NCI-H187 (cell line): ENCODE measurements around the gene FMN1.

Experiments used
- DNase-seq, 2 experiments: peaks; one replicate each; lab custom pipeline; 2025; lab: John Stamatoyannopoulos, UW

FMN1 gene

DNA sequence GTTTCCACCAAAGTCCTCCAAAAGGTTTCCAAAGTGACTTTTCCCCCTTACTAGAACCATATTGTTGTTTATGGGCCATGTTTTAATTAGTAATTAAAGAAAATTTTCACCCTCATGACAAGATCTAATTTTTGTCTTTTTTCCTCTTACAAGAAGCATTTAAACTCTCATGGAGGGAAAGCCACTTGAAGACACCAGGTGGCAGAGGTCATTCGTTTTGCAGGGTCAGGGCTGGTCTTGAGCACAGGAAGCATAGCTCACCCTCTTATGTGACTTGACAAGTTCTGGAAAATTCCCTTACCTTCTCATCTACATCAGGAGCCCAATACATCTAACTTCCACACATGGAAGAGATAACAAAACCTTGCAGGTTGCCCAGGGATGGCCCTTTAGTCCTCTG, 313.0 kb downstream of the FMN1 start:
- DNase-seq, result no peak

DNA sequence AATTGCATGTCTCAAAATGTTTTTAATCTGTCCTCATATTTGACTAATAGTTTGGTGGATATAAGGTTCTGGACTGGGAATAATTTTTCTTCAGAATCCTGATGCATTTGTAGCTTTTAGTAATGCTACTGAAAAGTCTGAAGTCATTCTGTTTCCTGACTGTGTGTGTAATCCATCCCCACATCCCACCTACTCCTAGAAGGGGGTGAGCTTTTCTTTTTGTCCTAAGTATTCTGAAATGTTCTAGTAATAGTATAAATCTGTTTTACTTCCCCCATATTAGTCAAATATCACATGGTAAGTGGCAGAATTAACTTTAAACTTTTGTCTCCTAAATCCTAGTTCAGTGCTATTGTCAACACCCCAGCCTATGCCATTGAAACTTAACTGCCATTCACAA, 313.9 kb downstream of the FMN1 start:
- no peak for DNase-seq

DNA sequence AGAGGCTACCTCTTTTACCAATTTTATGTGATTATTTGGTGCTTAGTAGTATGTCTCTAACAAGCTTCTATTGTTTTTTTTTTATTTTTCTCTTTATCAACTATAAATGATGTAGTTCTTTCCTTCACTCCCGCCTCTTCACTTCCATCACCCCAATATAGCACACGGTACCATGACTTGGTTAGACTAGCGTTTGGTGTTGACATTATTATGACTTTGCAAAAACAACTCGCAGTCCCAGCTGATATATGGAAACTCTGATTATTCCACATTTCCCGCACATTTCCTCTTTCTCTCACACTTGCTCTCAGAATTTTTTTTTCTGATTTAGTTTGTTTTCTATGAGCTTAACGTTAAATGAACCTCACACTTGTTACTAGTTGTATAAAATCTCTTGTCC, 314.5 kb downstream of the FMN1 start:
- DNase-seq, result no peak

DNA sequence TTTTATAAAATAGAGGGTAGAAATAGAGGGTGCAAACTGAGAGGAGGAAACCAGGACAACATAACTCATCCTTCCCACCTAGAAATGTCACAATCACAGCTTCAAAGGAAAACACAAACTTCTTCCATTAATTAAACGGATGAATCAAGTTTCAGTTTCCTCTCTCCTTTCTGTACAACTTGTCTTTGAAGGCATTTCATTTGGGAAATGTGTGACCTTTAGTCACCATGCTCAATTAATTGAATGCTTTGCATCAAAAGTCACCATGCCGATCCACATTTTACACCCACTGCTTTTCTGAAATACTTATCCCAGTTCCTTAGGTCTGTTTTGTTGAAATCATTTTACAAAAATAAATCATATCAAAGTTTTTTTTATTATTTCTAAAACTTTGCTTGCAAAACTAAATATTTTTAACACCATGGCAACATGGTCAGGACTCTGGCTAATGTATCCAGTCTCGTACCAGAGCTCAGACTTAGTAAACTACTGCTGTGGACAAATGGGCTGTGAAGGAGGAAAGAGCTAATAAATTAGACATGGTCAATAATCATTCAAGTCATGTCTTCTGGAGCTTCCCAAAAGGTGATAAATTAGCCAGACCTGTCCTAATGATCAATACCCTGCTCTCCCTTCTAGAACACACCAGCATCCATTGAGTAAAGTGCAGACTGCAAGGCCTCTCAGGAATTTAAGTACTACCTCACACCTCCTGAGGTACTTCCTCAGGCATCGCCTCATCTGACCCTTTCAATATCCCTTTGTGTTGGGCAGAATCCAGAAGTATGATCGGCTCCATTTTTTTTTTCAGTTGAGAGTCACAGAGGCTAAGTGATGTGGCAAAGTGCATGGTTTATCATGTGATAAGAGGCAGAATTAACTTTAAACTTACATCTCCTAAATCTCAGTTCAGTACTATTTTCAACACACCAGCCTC, 315.4 kb downstream of the FMN1 start:
- no peak for DNase-seq

DNA sequence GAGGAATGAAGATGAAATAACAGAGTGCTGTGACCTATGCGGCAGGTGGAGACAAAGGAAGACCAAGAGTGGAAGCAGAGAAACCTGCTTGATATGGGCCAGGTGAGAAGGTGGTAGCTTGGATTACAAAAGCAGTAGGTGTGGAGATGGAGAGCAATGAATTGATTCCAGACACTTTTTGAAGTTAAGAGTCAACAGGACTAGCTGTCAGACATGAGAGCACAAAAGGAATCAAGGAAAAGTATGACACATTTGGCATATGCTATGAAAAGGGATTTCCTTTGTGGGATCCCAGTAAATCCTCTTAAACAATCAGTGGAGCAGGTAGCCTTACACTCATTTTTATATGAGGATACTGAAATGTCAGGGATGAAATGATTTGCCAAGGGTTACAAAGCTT, 316.2 kb downstream of the FMN1 start:
- no peak for DNase-seq

DNA sequence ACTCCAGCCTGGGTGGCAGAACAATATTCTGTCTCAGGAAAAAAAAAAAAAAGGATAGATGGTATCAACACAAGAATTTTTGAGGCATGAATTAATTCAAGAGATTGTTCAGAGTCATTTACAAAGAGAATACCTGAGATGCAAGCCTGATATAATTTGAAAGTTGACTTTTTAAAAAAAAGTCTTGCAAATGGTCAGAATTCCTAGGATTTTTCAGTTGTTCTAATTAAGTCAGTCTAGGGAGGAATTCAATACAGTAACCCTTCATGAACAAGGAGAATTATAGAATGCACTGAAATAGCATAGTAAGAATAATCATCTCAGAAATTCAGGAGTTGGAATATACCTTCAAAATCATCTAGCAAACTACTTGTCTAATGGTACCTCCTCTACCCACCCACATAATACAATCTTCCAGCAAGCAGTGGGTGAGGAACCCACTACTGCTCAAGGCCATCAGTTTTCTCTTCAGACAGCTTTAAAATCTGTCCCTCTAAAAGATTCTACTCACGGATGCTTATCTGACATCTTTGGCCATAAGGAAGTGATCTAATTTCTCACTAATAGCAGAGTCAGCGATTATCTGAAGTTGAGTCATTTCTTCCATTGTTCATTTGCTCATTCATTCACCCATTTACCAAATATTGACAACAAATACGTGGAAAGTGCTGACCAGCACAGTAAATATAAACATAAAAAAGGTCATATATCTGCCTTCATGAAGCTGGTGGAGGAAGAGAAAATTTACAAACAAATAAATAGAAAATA, 317.1 kb downstream of the FMN1 start:
- no peak for DNase-seq

DNA sequence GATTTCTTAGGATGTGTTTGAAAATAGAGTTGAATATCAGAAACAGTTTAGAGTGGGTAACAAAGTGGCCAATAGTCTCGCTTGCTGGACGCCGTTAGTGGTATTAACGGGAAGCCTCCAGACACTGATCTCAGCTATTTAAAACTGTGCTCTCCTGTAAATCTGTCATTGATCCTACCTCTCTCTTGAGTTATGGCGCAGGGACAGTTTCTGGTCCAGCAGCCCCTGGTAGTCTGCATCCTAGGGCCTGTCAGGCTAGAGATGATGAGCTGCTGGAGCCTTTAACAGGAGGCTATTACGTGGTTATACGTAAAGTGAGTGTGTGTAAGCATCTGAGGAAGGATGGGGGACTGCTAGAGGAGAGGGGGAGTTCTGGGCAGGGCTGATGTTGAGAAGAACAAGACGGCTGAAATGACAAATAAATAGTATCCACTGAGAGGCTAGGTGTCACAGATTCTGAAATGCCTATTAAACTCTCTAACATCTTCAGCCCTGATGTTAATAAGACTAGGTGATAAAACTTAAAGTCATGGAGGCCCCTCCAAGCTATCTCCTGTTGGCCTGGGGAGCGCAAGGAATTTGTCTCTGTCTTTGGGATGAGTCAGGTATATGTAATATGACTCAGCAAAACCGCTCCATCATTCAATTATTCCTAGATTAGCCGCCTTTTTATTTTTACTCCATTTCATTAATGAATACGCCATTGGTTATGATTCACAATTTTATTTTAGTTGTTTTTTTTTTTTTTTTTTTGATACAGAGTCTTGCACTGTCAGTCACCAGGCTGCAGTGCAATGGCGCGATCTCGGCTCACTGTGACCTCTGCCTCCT, 321.0 kb downstream of the FMN1 start:
- no peak for DNase-seq

DNA sequence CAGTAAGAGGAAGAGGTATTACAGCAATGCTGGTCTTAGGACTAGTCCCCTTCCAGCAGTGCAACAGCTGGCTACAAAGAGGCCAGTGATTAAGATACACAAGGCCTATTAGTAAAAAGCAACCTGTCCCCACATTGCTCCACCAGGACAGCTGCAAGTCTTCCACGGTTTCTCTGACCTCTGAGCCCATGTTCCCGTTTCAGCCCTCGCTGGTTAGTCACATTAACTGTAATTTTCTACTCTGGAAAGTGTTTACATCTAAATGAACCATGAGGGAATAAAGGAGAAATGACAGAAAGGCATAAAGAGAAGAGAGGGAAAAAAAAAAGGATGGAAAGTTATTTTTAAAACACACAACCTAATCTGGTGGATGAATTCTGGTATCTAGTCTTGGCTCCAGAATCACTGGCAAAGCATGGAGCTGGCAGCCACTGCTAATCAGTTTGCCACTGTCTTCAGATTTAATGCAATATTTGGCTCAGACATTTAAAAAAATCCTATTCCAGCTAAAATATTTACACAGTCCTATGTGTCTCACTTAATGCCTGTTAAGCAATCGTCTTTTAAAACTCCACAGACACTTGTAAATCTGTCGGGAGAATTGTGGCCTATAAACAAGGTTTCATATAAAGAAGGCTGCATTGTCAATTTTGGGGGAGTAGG, 321.8 kb downstream of the FMN1 start:
- DNase-seq, result no peak

DNA sequence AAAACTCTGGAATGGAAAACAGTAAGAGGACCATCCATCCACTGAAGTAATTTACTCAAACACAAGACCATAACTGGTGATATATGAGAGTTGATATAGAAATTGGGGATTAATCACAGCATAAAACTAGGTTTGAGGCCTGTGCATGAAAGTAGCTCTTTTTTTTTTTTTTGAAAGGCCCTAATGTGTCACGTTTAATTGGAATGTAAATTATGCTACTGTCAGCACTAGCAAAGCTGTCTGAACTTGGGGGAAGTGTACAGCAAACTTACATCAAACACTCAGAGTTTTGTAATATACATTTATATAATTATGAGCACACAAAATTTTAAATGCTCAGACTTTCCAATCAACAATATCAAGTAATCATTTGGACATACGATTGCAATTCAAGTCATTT, 322.6 kb downstream of the FMN1 start:
- no peak for DNase-seq

DNA sequence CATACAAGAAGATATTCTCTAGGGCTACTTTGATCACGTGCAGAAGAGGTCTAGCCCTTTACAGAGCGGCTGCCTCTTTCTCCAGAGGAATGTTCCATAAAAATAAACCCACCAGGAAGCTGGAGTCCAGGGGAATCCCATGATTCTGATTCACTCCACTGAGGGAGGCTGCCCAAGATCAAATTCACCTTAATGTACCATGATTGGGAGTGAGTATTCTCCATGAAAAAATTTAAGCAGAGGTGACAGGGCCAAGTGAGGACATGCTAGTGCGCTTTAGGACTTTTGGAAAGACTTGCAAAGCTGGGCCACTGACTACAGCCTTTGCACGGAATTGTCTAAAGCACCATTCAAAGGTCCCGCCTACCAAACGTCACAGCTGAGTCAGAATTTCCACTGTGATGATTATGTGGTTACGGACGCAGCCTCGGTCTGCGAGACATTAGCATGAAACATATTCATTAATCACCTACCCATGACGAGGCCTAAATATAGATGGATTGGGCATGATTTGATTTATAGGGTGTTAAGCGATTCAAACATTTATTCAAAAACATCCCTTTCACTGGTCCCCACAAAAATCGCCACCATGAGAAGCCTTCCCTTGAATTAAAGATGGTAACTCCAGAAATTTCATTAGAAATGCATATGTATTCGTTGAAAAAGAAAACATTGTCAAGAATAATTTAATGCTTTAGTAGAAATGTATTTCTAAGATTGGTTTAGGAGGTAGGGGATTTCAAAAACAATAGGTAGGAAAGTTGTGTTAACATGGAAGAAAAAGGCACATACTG, 324.1 kb downstream of the FMN1 start:
- no peak for DNase-seq

DNA sequence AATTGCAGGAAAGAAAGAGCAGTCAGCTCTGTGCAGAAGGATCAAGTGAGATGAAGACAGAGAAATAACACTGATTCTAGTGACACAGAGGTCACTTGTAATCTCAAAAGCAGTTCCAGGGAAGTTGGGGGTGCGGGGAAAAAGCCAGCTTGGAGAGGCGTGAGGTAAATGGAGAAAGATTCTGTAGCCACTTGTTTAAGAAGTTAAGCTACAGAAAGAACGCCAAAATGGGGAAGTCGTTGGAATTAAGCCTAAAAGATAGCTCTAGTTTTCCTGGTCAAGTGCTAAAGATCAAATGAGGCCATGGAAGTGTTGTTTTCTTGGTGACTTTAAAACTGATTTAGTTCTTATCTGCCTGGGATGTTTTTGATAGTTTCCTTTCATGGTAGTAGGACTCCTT, 324.7 kb downstream of the FMN1 start:
- DNase-seq, result no peak

DNA sequence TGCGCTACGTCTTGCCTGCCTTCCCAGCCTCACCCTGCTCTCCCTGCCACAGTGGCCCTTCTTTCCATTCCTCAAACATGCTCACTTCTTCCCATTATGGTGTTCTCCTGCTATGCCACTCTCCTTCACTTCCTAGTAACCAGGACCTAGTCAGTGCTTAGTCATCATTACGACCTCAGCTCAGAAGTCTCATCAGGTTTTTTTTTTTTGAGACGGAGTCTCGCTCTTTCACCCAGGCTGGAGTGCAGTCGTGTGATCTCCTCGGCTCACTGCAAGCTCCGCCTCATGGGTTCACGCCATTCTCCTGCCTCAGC, 327.2 kb downstream of the FMN1 start:
- no peak for DNase-seq

DNA sequence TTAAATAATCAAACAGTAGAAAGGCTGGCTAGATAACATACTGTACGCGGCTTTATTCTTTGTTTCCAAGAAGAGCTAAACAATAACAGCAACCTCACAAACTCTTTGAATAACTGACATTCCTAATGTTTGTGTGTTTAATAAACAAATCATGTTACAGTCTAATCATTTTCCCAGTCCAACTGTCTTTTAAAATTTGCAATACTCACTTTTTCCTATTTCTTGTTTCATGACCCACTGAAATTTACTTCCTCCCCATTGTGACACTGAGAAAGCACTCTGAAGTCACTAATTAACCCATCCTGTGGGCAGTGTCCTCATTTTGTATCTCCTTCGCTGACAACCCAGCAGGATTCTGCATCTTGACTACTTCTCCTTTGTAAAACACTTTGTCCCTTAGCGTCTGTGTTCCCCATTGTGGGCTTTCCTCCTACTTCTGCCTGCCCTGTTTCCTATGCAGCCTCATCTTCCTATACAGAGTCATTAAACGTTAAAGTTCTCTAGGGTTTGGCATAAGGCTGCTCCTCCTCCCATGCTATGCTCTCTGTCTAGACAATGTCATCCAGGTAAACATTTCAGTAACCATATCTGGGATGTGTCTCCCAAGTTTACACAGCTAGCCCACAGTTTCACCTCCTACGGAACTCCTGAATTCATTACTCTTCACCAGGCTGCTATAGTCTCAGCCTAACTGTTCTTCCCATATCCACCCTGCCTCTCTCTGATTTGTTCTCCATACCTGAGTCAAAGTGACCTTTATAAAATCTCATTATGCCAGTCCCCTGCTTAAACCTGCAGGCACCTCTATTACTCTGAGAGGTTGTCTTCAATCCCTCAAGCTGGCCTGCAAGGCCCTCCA, 327.8 kb downstream of the FMN1 start:
- DNase-seq, result no peak

DNA sequence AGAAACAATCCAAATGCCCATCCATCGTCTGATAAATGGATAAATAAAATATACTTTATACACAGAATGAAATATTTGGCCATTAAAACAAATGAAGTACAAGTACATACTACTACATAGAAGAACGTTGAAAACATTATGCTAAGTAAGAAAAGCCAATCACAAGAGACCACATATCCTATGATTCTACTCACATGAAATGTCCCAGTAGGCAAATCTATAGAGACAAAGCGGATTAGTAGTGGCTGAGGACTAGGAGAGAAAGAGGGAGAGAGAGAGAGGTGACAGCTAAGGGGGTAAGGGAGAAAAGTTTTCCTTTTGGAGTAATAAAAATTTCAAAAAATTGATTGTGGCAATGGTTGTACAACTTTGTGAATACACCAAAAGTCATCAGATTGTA, 329.7 kb downstream of the FMN1 start:
- DNase-seq, result no peak

DNA sequence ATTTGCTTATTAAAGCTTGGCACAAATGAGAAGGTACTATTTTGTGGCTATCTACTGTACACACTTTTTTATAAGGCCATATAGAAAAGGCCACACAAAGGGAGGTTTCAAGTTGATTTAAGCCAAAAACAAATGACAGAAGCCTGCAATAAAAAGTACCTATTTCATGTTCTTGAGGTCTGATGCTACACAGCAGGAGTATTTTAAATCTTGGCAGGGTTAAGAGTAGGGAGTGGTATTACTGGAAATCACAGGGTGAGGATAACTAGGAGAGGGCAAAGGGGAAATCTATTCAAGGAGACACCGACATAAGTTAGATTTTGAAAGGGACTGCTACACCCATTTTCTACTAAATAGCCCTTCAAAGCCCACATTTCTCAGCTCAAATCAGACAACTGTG, 330.5 kb downstream of the FMN1 start:
- no peak for DNase-seq

DNA sequence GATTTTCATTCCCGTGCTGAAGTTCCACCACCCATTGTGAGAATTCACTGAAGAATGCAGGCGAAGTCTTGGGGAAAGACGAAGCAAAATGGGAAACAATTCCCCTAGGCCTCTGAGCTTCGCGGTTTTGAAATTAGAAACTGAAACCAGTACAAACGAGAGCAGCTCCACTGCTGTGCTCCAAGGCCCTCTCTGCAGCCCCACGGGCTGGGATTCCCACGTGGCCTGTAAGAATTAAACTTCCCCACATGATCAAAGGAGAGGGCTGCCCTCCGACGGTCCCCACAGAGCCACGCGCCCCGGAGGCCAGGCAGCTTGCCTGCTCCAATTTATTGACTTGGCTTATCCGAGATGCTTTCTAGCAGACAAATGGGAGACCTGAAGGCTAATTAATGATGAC, 332.8 kb downstream of the FMN1 start:
- DNase-seq, result no peak

DNA sequence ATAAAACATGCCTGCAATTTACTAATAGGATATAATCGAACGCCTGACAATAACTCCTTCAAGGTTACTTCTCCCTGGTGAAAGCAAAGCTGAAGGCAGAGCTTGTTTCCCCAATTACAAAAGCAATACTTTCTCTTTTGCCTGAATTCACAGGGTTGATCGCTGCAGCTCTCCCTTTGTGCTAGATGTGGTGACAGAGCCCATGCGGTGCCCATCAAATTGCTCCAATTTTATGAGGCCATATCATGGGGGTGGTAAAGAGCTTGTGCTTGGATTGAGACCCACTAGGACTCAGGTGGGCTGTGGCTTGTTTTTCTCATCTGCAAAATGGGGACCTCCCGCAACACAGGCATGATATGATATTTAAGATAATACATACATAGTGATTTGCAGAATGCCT, 333.3 kb downstream of the FMN1 start:
- DNase-seq, result no peak

DNA sequence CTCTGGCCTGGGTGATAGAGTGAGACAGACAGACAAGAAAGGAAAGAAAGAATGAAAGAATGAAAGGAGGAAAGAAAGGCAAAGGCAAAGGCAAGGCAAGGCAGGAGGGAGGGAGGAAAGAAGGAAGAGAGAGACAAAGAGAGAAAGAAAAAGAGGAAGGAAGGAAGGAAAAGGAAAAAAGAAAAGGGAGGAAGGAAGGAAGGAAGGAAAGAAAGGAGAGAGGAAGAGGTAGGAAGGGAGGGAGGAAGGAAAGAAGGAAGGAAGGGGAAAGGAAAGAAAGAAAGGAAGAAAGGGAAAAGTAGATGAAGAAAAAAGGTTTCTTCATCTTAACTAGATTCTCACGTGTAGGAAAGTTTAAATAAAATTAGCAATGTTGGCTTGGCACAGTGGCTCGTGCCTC, 334.5 kb downstream of the FMN1 start:
- no peak for DNase-seq

DNA sequence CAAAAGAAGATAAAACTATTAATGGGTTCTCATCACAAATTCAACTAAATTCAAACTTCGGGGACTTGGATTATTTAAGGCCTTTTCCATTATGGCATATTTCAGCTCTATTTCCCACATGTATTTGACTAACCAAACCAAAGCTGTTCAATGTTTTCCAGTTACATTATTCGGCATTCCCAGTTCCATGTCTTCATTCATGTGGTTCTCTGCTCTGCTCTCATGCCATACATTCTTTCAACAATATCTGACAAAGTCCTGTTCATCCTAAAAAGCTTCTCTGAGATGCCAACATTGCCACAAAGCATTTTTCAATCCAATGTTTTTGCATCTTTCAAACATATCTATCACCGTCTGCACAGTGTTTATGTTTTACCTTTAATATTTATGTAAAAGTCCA, 335.3 kb downstream of the FMN1 start:
- DNase-seq, result no peak

DNA sequence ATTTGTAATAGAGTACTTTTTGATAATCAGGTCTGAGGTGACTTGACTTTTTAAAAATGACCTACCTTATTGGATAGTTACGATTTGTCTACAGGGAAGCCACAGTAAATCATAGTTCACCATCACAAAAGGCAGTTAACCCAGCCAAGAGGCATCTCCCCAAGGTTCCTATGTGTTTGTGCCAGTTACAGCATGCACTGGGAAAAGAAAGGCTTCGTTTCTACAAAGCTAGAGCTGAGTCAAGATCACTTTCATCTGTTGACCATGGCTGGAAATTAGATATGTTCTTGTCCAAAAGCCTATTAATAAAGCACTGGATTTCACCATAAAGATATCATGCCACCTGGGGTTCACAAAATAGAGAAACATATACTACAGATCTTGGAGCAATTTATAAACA, 336.8 kb downstream of the FMN1 start:
- DNase-seq, result no peak
